Activated CD4-positive, alpha-beta T cell treated with anti-CD3 and anti-CD28 coated beads for 4 hours (primary cell): ENCODE results near the gene INO80.

Experiments
- DNase-seq, 2 donors: peaks; one replicate each; pipeline ENCODE4 v3.0.0-alpha.2; 2020

Gene INO80

DNA sequence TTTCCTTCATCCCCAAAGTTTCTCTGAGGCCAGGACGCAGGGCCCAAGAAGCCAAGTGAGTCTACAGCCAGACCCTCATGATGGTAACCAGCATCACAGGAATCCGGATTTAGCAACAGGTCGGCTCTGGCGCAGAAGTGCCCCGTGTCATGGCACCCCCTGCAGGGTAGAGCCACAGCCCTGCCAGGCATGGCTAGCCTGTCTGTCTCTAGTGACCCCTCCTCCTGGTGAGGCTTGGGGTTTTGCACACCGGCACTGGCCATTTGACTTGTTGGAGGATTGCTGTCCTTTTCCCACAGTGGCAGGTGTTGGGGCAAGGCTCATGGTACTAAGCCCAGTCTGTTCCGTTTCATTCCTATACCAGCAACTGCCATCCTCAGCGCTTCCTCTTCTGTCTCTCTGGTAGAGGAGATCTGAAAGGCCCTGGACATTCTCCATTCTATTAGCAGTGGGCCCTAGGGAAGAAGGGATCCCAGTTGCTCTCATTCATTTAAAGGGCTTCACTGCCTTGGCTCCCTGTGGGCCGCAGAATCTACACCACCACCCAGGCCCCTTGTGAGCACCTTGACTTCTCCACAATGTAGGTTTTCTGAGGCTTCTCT, 172.2 kb downstream of the INO80 start:
- DNase-seq: no peak

DNA sequence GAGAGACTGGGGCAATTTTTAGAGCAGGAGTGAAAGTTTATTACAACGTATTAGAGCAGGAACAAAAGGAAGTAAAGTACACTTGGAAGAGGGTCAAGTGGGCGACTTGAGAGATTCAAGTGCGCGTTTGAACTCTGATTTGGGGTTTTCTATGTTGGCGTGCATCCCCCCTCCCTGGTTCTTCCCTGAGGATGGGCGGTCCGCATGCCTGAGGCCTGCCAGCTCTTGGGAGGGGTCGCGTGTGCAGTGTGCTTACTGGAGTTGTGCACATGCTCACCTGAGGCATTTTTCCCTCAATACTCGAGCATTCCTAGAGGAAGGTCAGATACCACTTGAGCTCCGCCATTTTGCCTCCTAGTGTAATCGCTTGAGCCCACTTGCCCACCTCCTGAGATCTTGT, 173.2 kb downstream of the INO80 start:
- no peak for DNase-seq

DNA sequence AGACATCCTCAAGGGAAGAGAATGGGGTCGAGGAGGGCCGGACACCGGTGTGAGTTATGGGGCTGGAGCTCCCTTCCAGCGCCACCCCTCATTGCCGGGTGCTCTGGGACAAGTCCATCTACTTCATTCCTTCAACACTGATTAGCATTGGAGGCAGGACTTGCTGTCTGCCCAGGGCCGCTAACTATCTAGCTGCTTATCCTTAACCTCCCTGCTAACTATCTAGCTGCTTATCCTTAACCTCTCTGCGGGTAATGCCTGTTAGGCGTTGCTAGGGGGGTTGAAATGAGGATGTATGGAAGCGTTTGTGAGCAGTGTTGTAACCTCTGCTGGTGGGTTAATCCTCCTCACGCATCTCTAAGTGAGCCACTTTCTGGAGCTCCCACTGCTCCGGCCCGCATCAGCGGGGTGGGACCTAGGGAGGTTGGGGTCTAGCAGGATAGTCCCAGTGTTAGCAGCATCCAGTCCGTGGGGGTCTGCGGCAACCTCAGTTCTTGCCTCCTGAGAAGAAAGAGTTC, 173.7 kb downstream of the INO80 start:
- DNase-seq: no peak

DNA sequence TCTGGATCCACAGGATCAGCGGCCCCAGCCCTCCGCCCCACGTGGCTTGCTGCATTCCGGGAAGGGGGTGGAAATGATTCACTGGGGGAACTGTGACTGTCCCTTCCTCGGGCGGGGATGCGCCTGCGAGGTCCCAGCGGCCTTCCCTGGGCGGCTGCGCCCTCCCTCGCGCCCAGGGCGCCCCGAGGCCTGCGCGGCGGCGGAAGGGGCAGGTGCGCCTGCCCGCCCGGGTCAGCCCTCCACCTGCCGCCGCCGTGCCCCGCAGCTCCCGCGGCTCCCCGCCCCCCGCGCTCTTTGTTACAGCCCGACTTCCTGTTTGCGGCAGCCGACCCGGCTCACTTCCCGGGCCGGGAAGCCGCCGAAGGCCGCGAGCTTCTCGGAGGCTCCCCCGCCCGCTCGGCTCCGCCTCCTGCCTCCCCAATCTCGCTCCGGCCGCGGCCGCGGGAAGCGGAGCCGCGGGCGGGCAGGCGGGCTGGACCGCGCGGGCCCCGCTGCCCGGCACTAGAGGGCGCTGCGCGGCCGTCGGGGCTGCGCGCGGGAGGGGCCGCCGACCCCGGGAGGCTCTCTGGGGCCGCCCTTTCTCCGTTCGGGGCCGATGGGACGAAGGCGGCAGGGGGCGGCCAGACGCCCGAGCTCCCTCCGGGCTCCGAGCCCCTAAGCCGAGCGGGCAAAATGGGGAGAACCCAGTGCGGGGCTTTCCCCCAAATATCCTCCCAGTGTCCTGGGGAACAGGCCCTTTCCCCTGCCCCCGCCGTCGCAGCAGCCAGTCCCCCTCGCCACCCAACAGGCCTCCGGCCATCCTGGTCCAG, 174.3 kb downstream of the INO80 start:
- DNase-seq: peak; percentile 58 to 68

DNA sequence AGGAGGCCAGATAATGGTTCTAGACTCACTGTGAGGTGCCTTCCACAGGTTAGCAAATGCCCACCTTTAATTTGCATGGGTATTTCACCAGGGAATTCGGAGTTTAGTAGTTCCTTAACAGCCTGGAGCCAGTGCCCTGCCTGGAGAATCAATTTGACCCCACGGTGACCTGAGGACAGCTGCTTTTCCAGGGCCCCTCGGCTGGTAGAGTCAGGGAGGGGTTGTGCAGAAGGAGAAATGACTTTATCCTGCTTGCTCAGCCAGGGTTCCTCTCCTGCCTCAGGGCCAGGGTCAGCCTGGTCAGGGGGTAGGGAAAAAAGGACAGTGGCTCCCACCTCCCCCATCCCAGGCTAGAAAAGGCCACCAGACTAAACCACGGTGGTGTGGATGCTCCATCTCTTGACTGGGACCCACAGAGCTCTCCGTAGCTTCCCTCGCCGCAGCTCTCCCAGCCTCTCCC, 175.0 kb downstream of the INO80 start:
- no peak for DNase-seq

DNA sequence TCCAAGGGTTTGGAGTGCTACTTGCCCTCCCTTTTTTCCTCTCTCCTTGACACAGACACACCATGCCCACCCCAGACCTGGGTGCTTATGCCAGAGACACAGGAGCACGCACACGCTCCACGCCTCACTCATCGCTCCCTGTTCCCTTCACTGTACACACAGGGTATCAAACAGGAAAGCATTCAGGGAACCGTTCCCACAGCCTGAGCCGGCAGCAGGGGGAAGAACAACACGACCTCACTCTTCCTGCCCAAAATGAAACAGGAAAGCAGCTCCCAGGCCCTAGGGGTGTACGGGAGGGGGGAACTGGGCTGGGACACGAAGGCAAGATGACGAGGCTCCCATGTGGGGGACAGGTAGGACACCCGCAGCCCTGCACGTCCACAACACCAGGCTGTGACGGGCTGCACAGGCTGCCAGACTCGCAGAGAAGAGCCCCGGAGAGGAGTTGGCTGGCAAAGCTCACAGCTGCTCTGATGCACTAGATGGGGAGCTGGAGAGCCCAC, 175.7 kb downstream of the INO80 start:
- DNase-seq: no peak

DNA sequence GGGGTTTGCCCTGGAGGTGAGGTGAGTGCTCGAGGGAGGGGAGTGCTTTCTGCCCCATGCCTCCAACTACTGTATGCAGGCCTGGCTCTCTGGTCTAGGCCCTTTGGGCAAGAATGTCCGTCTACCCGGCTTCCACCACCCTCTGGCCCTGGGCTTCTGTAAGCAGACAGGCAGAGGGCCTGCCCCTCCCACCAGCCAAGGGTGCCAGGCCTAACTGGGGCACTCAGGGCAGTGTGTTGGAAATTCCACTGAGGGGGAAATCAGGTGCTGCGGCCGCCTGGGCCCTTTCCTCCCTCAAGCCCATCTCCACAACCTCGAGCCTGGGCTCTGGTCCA, 177.6 kb downstream of the INO80 start:
- DNase-seq: no peak

DNA sequence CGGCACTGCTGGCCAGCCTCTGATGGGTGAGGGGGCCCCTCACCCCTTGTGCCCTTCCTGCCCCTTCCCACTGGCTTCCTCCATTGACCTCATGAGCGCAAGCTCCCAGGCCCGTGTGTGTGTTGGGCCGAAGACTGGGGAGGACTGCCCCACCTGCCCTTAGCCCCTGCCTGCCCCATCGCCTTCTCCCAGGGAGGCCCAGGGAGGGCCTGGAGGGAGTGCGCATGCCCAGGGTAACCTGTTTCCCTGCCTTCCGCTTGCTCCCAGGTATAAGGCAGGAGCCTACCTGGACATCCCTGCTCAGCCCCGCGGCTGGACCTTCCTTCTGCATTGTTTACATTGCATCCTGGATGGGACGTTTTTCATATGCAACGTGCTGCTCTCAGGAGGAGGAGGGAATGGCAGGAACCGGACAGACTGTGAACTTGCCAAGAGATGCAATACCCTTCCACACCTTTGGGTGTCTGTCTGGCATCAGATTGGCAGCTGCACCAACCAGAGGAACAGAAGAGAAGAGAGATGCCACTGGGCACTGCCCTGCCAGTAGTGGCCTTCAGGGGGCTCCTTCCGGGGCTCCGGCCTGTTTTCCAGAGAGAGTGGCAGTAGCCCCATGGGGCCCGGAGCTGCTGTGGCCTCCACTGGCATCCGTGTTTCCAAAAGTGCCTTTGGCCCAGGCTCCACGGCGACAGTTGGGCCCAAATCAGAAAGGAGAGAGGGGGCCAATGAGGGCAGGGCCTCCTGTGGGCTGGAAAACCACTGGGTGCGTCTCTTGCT, 178.1 kb downstream of the INO80 start:
- no peak for DNase-seq

DNA sequence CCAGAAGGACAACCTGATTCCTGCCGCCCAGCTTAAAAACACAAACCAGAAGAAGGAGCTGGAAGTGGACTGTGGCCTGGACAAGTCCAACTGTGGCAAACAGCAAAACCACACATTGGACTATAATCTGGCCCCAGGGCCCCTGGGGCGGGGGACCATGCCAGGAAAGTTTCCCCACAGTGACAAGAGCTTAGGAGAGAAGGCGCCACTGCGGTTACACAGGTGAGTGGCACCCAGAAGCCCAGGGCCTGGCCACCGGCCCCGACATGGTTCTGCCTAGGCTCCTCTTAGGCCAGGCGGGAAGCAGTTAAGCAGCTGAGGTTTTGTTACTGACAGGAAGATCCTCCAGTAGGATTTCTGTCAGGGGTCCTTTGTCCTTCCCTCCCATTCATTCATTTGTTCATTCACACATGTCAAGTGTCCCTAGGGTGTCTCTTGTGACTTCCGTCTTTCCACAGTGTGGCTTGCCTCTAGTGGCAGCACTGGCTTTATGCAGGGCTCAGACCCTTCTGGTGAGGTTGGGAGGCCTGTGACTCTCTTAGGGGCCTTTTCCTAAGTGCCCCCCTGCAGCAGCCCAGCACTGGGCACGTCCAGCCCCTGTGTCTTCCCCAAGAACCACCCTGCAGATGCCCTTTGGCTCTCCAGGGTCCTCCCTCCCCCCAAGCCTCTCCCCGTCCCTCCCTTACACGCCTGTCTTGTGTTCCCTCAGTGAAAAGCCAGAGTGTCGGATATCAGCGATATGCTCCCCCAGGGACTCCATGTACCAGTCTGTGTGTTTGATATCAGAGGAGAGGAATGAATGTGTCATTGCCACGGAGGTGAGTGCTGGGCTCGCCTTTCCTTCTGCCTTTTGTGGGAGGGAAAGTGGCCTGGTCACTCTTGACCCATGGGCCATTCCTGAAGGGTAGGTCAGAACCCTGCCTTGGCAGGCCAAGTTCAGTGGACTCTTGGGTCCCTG, 179.1 kb downstream of the INO80 start:
- DNase-seq: no peak

DNA sequence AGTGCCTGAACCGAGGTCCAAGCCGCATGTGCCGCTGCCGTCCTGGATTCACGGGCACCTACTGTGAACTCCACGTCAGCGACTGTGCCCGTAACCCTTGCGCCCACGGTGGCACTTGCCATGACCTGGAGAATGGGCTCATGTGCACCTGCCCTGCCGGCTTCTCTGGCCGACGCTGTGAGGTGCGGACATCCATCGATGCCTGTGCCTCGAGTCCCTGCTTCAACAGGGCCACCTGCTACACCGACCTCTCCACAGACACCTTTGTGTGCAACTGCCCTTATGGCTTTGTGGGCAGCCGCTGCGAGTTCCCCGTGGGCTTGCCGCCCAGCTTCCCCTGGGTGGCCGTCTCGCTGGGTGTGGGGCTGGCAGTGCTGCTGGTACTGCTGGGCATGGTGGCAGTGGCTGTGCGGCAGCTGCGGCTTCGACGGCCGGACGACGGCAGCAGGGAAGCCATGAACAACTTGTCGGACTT, 179.8 kb downstream of the INO80 start:
- no peak for DNase-seq

DNA sequence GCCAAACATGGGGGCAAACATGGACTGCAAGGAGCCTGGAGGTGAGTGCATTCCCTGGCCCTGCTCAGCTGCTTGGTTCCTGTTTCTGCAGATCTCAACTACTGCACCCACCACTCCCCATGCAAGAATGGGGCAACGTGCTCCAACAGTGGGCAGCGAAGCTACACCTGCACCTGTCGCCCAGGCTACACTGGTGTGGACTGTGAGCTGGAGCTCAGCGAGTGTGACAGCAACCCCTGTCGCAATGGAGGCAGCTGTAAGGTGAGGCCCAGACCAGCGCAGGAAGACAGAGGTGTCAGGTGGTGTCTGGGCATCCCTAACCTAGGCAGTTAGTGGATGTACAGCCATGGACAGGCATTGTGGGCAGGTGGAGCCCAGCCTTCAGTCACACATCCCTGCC, 181.6 kb downstream of the INO80 start:
- DNase-seq: no peak

DNA sequence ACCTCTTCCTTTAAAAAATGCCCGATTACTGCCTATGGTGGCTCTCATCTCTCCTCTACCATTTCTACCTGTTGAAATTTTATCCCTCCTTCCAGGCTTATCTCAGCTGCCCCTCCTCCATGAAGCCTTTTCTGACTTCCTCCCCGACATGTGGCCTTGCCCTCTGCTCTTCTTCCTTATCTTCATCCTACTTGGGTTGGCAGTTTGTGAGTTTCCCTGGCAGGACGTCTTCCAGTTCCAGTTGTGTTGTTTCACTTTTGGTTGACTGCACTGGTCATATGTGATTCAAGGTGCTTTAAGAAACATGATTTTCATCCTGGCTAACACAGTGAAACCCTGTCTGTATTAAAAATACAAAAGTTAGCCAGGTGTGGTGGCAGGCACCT, 182.6 kb downstream of the INO80 start:
- DNase-seq: no peak

DNA sequence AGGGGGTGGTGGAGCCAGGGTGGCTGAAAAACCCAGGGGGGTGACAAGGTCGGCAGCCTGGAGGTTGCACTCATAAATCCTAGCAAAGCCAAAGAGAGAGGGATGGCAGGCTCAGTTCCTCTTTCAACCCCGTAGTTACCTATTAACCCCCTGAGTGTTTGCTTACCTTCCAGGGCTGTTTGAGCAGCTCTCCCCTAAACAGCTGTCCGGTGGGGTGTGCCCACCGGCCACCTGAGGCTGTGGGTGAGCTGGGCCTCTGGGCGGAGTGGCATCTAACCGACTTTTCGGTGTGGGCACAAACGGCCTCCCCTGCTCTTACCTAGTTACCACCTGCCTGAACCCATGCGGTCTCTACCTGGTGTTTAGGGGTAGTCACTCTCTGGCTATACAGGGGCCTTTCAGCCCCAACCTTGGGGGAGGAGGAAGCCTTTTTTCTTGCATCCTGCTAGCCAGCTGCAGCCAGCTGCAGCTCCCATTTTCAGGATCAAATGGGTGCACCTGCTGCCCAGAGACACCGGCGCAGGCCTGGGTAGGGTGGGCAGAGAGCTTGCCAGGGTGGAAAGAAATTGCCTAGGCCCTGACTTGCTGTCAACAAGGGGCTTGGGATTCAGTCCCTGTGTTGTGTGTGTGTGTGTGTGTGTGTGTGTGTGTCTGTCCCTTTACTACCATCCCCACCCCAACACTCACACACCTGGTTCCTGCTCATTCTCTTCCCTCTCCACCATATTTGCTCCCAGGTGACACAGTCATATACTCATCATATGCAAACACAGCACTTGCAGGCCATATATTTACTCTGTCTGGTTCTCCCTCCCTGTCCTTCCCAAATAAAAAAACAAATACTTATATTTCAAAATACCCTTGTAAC, 183.2 kb downstream of the INO80 start:
- DNase-seq: no peak

DNA sequence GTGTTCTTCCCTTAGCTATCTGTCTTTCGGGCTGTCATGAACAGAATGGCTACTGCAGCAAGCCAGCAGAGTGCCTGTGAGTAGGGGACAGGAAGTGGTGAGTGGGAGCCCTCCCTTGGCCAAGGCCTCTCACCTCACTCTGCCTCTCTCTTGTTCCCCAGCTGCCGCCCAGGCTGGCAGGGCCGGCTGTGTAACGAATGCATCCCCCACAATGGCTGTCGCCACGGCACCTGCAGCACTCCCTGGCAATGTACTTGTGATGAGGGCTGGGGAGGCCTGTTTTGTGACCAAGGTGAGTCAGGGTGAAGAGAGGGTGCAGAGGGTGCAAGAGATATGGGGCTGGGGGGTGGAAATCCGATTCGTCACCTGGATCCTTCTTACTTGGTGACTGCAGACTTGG, 183.9 kb downstream of the INO80 start:
- no peak for DNase-seq

DNA sequence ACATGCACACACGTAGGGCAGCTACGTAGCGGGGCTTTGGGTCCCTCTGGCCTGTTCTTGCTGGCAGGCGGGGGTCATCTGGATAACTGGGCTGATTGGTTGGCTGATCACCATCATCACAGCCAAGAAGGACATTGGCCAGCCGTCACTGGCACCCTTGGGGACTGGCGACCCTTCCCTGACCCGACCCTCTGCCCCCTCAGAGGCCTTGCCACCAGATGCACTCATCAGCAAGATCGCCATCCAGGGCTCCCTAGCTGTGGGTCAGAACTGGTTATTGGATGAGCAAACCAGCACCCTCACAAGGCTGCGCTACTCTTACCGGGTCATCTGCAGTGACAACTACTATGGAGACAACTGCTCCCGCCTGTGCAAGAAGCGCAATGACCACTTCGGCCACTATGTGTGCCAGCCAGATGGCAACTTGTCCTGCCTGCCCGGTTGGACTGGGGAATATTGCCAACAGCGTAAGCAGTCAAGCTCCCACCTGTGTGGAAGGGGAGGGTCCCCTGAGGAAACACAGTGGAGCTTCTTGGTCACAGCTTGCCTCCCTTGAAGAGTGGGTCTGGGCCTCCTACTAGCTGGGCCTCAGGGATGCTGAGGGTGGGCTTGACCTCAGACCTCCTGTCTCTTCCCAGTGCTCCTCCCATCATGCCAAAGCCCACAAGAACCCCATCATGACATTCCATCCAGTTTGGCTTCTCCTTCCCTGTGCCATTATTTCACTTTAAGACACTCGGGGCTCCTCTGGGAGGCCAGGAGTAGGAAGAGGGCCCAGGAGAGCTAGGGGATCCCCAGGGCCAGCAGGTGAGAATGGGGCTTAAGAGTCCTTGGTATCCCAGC, 184.6 kb downstream of the INO80 start:
- DNase-seq: no peak

DNA sequence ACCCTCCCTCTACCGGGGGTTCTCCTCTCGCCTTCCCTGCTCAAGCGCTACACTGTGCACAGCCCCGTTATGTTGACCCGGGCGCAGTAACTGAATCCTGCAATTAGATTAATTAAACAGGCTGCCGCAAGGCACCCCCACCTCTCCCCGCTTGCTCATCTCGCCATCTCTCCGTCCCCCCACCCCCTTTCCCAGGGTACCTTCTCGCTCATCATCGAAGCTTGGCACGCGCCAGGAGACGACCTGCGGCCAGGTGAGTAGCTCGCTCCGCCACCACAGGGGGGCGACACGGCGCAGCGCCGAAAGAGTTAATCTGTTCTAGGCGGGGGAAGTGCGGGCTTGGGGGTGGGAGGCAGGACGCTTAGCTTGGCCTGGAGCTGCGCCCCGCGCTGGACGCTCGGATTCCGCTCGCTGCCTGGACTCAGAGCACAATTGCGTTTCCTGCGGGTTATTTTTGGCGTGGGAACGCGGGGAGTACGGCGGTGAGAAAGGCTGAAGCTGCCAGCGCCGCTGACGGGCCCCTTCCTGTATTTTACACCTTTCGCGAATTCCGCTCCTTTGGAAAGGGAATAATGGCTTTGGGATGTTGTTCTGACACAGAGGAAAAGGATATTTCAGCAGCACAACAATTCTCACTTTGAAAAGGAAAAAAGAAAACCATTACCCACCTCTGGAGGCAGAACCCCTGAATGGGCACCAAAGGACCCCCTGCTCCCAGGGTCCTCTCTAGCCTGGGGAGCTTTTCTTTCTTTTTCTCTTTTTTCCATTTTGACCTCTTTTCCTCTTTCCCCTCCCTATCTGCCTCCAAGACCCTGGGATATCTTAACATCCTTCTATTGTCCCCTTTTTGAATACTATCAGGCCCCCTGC, 185.4 kb downstream of the INO80 start:
- peak; percentile 41 to 57 for DNase-seq

DNA sequence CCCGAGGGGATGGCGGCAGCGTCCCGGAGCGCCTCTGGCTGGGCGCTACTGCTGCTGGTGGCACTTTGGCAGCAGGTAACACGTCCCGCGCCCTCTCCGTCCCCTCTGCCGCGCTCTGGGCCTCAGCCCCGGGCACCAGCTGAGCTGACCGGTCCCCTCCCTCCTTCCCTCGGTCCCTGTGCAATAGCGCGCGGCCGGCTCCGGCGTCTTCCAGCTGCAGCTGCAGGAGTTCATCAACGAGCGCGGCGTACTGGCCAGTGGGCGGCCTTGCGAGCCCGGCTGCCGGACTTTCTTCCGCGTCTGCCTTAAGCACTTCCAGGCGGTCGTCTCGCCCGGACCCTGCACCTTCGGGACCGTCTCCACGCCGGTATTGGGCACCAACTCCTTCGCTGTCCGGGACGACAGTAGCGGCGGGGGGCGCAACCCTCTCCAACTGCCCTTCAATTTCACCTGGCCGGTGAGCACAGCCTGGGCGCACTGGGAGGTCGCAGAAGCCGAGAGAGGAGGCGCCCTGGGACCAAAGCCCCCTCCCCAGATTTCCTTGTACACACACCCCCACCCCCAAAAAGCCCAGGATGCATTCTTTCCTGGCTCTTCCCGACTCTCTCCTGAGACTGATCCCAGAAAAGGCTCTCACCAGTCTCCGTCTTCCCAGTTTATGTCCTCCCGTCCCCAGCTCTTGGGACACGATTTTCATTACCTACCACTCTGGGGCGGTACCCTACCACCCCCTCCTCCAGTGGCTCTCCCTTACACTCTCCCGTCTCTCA, 186.2 kb downstream of the INO80 start:
- DNase-seq: no peak
